ENCODE measurements around the gene PLA2G3.

GRCh38 chr22:31091106-31091975 lies 49.0 kb downstream of the PLA2G3 start:
- peak; percentile 97 to 100 (median 98) for TF ChIP-seq POLR2AphosphoS5 (IDR thresholded peaks at IDR 0.05)
- TF ChIP-seq, protein P1, sequence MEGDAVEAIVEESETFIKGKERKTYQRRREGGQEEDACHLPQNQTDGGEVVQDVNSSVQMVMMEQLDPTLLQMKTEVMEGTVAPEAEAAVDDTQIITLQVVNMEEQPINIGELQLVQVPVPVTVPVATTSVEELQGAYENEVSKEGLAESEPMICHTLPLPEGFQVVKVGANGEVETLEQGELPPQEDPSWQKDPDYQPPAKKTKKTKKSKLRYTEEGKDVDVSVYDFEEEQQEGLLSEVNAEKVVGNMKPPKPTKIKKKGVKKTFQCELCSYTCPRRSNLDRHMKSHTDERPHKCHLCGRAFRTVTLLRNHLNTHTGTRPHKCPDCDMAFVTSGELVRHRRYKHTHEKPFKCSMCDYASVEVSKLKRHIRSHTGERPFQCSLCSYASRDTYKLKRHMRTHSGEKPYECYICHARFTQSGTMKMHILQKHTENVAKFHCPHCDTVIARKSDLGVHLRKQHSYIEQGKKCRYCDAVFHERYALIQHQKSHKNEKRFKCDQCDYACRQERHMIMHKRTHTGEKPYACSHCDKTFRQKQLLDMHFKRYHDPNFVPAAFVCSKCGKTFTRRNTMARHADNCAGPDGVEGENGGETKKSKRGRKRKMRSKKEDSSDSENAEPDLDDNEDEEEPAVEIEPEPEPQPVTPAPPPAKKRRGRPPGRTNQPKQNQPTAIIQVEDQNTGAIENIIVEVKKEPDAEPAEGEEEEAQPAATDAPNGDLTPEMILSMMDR (IDR thresholded peaks at IDR 0.05) = no peak
- TF ChIP-seq POLR2A (IDR thresholded peaks at IDR 0.05) = peak; percentile 95 to 98
